GM19395 (cell line): ENCODE measurements around the gene LOXL4.

Source experiments
- ATAC-seq: cut with Tn5 transposase; IDR thresholded peaks from one replicate; pipeline ENCODE4 v1.9.1; 2021; ENCODE audit warnings: mild to moderate bottlenecking, moderate library complexity; ENCODE audit not compliant: unreplicated experiment

LOXL4 gene

DNA sequence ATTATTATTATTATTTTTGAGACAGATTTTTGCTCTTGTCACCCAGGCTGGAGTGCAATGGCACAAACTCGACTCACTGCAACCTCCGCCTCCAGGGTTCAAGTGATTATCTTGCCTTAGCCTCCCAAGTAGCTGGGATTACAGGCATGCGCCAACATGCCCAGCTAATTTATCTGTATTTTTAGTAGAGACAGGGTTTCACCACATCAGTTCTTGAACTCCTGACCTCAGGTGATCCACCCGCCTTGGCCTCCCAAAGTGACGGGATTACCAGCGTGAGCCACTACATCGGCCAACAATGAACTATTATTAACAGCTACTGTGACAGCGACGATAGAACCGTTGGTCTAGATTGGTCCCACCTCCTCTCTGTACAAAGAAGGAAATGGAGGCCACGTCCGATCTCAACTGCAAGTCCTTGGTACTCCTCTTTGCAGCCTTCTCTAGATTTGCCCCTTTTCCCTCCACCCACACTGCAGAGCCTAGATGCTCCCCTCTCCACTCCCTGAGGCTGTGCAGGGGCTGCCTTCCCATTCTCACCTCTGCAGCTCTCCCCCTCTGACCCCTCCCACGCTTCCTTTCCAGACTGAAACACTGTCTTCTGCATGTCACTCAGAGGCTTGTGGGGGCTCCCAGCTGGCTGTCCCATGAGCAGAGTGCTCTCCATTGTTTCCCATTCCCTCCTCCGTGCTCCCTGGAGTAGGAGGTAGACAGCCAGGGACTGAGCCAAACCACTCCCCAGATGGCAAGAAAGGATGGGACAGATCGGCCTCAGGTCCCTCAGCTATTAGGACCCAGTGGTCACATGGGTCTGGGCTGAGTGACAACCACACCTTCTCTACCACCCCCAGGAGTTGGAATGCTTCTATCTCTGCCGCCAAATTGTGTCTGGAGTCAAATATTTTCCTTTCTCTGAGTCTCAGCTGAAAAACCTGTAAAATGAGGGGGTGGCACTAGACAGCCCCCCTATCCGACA lies 2.3 kb downstream of the LOXL4 start:
- no peak for ATAC-seq

DNA sequence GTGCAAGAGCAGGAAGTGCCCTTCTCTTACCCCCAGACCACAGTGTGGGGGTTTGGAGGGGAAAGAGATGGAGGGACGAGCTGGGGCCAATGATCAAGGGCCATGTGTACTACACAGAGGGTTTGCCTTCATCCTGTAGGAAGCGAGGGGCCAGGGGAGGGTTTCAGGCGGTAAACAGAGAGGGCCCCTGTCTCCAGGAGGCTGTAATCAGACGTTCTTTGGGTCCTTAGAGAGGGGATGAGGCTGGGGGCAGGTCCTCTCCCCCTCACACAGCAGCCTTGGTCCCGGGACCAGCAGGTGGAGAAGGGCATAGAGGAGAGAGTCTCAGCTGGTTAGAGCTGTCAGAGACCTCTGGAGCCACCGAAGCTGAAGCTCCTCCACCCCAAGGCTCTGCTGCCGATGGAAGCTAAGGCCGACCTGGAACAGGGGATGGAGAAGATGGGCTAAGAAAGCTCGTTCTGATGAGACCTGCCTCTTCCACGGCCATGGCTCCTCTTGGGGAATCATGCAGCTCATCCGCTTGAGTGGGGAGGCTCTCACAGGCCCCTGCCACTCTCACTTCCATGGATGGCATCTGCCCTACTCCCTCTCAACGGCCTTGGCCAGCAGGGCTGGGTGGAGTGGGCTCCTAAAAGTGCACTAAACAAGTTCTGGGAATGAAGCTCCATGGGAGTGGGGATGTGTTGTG lies 3.5 kb downstream of the LOXL4 start:
- ATAC-seq, result no peak

DNA sequence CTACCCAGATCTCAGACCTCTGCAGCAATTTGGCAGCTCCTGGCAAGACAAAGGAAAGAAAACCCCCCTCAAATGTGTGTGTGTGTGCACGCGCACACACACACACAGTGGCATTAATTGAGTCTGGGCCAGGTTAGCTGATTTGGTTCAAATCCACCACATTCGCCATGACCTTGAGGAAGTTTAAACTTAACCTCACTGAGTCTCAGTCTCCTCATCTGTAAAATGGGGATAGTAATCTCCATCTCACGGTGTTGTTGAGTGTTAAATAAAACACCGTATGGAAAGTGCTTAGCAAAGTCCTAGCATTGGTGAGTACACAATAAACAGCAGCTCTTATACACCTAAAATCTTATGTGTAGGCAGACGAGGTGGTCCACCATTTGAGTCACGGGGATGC lies 4.9 kb downstream of the LOXL4 start:
- ATAC-seq, result no peak

DNA sequence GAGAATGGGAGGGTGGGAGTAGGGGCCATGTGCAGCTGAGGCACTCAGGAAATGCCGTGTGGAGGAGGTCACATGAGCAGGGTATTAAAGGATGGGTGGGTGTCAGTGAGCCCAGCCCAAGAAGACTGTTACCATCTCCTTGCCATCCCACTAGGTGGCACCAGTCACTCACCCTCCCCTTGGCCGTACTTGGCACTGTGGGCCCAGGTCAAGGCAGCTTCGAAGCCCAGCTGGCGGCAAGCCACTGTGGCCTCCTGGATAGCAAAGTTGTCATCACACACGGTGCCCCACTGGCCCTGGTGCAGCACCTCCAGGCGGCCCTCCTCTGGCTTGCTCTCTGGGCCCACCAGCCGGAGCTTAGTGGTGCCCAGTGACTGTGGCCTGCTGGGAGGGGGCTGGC lies 5.4 kb downstream of the LOXL4 start:
- no peak for ATAC-seq

DNA sequence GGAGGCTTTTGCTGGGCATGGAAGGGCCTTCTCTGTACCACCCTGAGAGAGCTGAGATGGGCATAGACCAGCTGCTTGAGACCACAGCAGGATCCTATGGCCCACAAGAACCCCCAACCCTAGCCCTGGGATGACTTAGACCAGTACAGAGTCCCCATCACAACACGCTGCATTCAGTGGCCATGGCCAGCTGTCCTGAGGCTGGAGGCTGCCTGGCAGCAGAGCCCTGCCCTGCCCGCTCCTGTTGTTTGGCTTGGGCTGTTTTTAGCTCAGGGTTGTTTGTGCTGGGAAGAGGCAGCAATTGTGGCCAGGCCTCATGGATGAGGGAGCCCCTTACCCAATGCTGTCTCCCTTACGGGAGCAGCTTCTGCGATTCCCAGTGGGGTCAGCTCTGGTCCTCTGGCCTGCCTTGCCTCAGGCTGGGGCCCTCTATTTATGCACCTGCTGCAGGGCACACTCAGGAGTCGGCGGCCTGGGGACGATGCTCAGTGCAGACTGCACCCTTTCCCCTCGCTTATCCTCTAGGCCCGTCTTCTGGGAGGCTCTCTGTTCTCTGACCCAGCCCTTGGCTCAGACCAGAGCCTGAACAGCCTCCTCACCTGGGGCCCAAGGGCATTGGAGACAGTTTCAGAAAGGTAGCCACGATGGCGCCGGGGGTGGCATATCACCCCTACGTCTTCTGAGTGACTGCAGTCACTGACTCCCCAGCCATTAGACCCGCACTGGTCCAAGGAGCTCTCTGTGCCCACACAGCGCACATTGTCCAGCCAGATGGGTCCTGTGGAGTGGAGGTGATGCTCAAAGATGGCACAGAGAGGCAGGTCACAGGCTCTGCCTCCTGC lies 6.3 kb downstream of the LOXL4 start:
- ATAC-seq, result no peak

DNA sequence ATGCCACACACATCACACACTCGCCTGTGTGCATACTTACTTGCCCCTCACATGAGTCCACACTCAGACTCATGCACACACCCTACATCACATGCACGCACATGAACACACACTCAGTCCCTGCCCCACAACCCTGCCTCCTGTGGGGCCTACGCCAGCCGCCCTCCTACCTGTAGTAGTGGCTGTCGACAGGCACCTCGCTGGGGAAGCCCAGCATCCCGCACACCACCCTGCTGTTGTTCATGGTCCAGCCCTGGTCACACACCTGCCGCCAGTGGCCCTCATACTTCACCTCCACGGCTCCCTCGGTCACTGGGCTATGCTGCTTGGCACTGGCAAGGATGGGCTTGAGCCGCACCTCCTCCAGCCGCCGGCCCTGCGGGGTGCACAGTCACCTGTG lies 7.2 kb downstream of the LOXL4 start:
- ATAC-seq, result no peak

DNA sequence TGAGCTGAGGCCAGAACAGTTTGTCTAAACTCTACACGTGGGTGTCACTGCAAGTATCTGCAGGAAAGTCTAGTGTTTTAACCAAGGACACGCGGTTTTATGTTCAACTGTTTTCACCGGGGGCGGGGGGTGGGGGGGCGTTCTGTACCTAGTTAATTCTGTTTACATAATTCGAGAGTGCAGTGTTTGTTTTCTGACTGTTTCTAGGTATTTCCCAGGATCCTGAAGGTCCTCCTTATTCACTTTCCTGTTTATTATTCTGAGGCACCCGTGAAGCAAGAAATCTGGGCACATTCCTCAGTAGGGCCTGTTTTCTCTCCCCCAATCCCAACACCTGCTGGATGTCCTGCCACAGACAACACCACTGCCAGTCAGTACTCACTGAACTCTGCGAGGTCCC lies 7.6 kb downstream of the LOXL4 start:
- no peak for ATAC-seq

DNA sequence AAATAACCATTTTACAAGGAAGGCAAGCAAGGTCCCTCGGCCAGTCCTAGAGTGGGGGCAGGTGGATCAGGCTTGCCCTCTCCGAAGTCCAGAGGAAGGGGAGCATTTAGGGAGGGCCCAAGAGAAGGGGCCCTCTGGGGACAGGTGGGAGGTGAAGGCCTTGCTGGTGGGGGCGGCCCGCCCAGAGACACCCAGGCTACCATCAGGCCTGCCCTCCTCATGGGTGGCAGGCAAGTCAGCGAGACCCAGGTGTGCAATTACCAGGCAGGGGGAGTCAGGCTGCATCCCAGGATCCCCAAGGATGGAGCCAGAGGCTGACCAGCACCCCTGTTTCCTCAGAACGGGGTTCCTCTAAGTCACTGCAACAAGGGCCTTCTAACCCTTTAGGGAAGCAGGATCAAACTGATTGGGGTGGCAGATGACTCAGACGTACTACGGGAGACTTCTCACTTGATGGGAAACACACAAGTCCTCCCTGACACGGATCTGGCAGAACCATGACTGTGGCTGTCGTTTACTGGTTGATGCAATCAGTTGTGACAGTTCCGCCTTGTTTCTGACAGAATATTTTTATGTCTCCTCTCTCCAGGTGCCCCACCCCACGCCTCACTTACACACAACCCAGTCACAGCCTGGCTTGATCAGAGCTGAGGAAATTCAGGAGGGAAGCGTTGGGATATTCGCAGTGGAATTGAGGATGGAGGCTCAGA lies 8.2 kb downstream of the LOXL4 start:
- ATAC-seq, result no peak

DNA sequence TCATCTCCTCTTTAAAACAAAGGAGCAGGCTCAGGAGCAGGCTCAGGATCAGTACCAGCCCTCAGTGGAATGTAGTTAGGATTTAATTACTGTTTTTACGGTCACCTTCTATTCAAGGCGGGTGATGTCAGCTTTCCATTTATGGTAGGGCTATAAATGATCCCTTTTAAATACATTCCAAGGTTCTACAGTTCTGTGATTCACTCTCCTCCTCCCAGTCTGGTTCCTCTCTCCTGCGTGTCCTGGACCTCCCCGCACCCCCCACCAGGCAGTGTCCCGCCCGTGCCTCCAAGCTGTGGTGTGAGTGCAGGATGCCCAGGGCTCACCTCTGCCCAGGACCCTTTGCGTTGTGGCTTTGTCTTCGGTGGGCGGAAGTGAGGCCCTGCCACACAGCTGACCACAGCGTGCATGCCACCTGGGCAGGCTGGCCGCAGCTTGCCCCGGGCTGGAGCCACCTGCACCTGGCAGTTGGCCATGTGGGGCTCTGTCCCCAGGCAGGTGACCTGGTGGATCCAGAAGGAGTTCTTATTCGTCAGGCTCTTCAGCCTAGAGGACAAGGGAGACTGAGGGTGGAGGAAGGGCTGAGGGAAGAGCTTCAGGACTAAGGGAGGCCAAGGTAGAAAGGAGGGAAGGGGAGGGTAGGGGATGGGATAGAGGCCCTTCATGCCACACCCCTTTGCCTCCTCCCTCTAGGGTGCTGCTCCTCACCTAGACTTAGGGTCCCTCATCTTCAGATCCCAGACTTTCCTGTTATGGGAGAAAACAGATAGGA lies 9.1 kb downstream of the LOXL4 start:
- no peak for ATAC-seq

DNA sequence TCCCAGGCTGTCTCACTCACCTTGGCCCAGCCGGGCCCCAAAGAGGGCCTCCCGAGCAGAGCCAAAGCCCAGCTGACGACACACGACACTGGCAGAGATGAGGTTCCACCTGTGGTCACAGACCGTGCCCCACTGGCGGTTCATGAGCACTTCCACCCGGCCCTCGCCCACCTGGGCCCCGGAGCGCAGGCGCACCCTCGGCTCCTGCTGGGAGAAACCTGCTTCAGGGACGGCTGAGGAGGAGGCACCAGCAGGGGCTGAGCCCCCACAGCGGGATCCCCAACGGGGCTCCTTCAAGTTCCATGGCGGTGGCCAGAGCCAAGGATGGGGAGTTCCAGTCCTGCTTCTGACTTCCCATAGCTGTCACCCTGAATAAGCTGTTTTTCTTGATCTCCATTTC lies 10.0 kb downstream of the LOXL4 start:
- no peak for ATAC-seq

DNA sequence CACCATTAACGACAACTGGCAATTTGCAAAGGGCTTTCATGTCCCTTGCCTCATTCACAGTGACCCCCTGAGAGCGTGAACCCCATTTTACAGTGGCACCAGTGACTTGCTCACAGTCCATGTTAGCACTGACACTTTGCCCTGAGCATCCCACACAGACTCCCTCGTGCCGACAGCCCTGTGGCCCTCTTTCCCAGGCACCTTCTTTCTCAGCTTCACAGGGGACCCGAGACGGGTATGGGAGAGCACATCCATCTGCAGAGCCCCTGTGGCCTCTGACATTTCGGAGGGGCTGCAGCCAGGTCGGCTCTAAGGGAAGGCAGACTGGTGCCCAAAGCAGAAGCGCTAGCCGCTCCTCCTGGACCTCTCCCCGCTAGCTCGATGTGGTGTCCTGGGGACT lies 10.8 kb downstream of the LOXL4 start:
- no peak for ATAC-seq

DNA sequence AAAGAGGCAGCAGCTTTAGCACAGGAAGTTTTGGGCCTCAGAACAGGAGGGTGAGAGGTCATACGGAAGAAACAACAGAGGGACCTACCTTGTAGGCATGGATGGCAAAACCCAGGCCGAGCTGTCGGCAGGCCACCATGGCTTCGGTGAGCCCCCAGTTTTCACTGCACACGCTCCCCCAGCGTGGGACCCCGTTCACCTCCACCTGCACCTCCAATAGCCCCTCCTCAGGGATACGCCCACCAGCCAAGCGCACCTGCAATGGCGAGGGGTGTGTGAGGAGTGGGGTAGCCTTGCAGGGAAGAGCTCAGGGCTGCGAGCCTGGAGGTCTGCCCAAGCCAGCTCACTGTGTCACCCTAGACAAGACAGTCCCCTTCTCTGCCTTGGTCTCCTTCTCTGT lies 11.3 kb downstream of the LOXL4 start:
- no peak for ATAC-seq

DNA sequence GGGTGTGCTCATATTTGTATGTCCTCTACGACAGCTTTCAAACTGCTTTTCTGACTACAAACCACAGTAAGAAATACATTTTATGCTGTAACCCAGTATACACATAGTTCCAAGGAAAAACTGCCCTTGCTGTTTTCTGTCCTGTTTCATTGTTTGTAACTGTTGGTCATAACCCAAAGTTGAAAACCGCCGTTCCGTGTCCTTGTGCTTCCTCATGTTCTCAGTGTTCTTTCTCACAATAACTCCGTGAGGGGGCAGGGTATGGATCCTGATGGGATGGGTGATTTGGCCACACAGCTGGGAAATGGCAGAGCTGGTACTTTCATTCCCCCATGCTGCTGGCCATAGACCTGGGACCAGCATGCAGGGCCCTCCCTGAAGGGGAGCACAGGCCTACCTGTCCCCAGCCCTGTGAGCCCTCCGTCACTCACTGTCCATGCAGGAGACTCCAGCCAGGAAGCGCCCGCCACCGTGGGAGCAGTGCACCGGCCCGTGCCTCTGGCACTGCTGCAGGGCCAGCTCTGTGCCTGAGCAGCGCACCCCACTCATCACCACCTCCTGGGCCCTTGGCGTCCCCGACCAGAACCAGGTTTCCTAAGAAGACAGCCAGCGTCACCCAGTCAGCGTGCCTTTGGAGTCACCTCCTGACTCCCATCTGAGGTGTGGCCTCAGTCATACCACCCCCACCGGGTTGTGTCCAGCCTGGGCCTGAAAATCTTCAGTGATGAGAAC lies 12.7 kb downstream of the LOXL4 start:
- no peak for ATAC-seq

DNA sequence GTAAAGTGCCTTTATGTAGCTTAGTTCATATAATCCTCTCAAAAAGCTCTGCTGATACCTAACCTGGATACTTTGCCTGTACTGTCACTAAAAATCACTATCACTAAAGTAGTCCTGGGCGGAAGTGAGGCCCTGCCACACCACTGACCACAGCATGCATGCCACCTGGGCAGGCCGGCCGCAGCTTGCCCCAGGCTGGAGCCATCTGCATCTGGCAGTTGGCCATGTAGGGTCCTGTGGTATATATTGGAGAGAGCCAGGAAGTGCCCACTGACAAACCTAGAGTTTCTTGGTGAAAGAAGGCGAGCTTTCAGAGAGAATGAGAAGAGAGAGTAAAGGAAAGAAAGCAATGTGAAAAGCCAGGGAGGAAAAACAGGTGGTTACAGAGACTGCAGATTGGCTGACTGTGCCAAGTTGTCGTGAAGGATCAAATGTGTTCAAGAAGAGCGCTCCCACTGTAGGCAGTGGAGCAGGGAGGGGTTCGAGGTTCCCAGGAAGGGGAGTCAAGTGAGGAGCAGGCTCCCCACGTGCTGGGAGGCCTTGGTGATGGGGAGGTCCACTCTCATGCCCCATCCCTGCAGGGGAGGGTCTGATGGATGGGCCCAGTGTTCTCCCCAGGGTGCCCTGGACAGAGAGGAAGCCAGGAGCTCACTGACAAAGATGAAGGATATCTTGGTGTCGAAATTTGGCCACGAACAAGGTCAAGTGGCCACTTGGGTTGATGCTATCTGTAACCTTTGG lies 13.6 kb downstream of the LOXL4 start:
- no peak for ATAC-seq

DNA sequence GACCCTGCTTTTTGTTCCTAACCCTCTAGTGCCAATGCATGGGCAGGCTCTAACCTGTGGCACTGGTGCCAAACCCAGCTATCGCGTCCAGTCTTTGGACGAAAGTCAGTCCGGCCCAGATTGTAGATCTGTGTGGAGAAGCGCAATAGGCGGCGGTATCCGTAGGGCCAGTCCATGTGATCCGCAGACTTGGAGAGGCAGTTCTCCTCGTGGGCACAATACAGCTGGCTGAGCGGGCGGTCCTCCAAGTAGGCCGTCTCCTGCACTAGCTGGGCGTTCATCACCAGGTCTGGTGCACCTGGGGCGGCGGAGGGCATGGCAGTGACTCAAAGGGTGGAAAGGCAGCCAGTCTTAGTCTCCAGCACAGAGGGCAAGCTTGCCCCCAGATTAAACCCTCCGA lies 14.5 kb downstream of the LOXL4 start:
- no peak for ATAC-seq

DNA sequence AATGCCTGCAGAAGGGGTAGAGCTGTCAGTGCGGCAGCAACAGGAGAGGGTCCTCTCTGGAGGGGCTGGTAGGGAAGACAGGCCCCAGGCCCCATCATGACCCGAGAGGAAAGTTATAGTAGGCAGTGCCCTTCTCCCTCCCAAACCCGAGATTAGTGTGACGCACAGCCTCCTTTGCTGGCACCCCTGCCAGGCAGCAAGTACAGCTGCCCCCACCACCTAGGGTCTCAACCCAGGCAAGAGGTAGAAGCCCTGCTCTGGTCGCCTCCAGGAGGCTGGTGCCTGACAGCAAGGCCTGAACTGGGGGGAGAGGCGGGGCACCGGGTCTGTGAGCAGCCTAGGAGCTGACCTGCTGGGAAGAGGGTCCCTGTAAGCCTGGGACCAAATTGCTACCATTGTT lies 15.5 kb downstream of the LOXL4 start:
- ATAC-seq, result no peak

DNA sequence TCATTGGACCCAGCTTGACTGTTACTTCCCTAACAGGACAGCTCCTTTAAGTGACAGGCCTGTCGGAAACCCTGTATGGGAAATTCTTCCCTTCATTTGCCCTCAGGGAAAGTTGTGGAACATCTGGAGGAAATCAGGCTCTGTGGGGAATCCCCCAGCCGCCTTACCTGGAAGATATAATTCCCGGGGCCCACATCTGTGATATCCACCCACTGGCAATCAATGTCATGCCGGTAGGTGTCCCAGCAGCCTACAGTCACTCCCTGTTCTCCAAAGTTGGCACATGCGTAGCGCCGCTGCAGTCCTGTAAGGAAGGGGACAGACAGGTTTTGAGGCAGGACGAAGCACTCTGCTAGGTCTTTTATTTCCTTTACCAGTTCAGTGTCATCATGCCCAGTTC lies 16.6 kb downstream of the LOXL4 start:
- ATAC-seq, result no peak

DNA sequence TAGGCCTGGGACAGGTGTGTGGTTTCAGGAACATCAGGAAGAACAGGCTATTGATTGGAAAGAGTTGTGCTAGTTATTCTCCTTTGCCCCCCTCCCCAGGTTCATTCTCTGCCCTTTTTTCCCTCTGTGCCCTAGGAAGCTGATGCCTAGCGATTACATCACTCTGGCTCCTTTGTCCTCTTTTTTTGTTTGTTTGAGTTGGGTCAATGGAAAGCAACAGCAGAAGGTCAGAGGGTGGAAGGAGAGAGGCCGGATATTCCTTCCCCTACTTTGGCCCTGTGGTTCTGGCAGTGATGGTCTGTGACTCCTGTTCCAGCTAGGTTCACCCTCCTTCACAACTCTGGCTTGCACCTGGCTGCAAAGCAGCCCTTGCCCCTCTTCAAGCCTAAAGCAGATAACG lies 18.9 kb downstream of the LOXL4 start:
- no peak for ATAC-seq

DNA sequence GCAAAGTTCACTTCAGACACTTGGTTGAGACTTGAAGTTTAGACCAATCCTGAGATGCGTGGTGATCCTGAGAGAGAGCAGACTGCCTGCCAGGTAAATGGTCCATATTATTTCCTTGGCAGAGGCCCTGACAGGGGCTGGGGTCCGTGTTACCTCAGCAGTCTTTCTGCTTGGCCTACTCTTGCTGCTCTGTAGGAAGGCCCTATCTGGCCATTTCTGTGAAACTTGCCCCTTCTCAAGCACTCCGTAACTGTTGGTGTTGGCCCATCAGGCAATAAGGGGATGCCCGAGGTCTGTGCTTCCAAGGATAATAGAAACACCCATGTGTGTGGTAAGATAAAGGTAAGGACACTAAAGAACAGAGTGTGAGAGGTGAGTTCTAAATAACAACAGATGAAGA lies 20.0 kb downstream of the LOXL4 start:
- ATAC-seq, result no peak
